ENCODE data around the gene SPOCK1. TPM values are rescaled to one million over a fixed set of nuclear protein-coding genes. Genes with fewer than 3 reads are reported as not detected.

Gene SPOCK1
- total RNA-seq, 1 donor from 2014 or later = 6.8 TPM

DNA sequence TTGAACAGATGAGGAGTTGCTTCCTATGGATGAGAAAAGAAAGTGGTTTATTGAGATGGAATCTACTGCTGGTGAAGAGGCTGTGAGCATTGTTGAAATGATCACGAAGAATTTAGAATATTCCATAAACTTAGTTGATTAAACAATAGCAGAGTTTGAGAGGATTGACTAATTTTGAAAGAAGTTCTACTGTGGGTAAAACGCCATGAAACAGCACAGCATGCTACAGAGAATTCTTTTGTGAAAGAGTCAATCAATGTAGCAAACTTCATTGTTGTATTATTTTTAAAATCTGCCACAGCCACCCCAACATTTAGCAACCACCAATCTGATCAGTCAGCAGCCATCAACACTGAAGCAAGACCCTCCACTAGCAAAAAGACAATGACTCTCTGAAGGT, 309.1 kb downstream of the SPOCK1 start:
- DNase-seq (ENCODE audit: low read depth) = no peak
- TF ChIP-seq, protein P1, sequence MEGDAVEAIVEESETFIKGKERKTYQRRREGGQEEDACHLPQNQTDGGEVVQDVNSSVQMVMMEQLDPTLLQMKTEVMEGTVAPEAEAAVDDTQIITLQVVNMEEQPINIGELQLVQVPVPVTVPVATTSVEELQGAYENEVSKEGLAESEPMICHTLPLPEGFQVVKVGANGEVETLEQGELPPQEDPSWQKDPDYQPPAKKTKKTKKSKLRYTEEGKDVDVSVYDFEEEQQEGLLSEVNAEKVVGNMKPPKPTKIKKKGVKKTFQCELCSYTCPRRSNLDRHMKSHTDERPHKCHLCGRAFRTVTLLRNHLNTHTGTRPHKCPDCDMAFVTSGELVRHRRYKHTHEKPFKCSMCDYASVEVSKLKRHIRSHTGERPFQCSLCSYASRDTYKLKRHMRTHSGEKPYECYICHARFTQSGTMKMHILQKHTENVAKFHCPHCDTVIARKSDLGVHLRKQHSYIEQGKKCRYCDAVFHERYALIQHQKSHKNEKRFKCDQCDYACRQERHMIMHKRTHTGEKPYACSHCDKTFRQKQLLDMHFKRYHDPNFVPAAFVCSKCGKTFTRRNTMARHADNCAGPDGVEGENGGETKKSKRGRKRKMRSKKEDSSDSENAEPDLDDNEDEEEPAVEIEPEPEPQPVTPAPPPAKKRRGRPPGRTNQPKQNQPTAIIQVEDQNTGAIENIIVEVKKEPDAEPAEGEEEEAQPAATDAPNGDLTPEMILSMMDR (IDR thresholded peaks at IDR 0.05; ENCODE audit: insufficient read depth, low read length, severe bottlenecking) = no peak
- FAIRE-seq = no peak
- H3K36me3 ChIP-seq (ENCODE audit: control insufficient read depth, insufficient read depth, low read length) = no peaks in the 10 kb centered on the region
- no peaks in the 10 kb centered on the region for H3K27me3 ChIP-seq (ENCODE audit: control insufficient read depth, insufficient read depth, low read length)
- H3K4me3 ChIP-seq (ENCODE audit: low read depth, low read length) = no peak overlapping the region

DNA sequence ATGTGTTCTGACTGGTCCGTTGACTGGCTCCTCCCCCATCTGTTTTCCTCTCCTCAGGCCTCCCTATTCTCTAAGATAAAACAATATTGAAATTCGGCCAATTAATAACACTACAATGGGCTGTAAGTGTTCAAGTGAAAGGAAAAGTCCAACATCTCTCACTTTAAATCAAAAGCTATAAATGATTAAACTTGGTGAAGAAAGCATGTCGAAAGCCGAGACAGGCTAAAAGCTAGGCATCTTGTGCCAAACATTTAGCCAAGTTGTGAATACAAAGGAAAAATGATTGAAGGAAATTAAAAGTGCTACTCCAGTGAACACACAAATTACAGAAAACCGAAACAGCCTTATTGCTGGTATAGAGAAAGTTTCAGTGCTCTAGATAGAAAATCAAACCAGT, 310.6 kb downstream of the SPOCK1 start:
- TF ChIP-seq, protein P1 (IDR thresholded peaks at IDR 0.05; ENCODE audit: insufficient read depth, low read length, severe bottlenecking) = no peak
- Histone ChIP-seq H3K4me3 (ENCODE audit: low read depth, low read length) (no peak overlapping the region), H3K27me3 (ENCODE audit: control insufficient read depth, insufficient read depth, low read length) (no peaks in the 10 kb centered on the region), H3K36me3 (ENCODE audit: control insufficient read depth, insufficient read depth, low read length) (no peaks in the 10 kb centered on the region)
- no peak for FAIRE-seq
- DNase-seq (ENCODE audit: low read depth) = no peak

DNA sequence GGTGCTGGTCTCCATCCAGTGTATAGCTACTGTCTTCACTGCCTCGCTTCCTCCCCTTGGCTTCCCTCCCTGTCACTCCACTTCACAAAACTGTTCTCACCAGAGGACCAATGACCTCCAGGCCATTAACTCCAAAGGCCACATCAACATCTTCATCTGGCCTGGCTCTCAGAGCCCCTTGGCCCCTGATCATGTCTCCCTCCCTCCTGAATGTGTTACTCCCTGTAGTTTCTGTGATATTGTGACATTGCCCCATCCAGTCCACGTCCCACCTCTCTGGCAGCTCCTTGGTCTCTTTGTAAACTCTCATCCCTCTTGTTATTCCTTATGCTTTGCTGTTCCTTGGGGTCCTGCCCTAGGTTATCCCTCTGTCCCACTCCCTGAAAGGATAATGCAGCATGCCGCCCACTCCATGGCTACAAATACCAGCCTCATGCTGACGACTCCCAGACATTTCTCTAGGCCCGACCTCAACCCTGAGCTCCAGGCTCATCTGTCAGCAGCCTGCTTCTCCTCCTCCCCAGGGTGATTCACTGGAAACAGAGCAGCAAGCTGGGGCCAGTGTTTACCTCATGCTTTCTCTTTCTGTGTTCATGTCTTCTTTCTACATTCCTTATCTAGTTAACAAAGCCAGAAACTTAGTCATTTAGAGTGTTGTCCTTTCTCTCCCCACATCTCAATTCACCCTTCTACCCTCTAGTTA, 312.2 kb downstream of the SPOCK1 start:
- no peaks in the 10 kb centered on the region for H3K27me3 ChIP-seq (ENCODE audit: control insufficient read depth, insufficient read depth, low read length)
- TF ChIP-seq, protein P1 (IDR thresholded peaks at IDR 0.05; ENCODE audit: insufficient read depth, low read length, severe bottlenecking) = no peak
- FAIRE-seq = peak; percentile 92
- peak; percentile 86 for DNase-seq (ENCODE audit: low read depth)
- H3K36me3 ChIP-seq (ENCODE audit: control insufficient read depth, insufficient read depth, low read length) = no peaks in the 10 kb centered on the region
- H3K4me3 ChIP-seq (ENCODE audit: low read depth, low read length) = no peak overlapping the region

DNA sequence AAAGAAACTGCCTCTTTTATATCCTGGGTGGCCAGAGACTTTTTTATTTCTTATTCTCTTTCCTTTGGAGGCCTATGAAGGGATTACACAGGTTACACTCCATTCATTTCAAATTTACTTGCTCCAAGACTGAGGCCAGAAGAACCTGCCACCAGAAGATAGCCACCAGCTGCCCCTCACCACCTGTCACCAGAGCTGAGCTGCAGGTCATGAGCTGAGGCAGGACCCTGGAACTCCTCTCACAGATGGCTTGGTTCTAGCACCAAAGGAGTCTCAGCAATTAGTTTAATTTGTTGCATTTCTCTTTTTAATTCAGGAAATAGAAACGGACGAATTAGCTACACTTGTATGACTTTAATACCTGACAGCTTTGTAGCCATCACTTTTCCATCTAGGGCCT, 313.9 kb downstream of the SPOCK1 start:
- Histone ChIP-seq H3K27me3 (ENCODE audit: control insufficient read depth, insufficient read depth, low read length) (no peaks in the 10 kb centered on the region), H3K36me3 (ENCODE audit: control insufficient read depth, insufficient read depth, low read length) (no peaks in the 10 kb centered on the region), H3K4me3 (ENCODE audit: low read depth, low read length) (no peak overlapping the region)
- TF ChIP-seq, protein P1 (IDR thresholded peaks at IDR 0.05; ENCODE audit: insufficient read depth, low read length, severe bottlenecking) = no peak
- no peak for FAIRE-seq
- DNase-seq (ENCODE audit: low read depth) = no peak

DNA sequence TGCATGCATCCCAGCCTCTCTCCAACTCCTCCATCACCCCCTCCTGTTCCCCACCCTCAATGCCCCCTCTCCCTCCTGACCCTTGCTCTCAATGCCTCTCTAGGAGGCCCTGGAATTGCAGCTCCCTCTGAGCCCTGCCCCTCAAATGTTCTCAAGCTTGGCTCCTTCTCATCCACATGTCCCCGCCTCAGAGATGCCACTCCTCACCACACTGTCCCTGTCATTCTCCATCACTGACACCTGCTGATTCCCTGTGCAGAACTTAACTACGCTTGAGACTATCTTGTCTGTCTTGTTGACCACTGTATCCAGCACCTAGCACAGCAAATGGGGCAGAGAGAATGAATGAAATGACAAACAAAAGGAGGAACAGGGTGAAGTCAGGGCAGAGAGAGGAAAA, 314.4 kb downstream of the SPOCK1 start:
- TF ChIP-seq, protein P1 (IDR thresholded peaks at IDR 0.05; ENCODE audit: insufficient read depth, low read length, severe bottlenecking) = no peak
- Histone ChIP-seq H3K27me3 (ENCODE audit: control insufficient read depth, insufficient read depth, low read length) (no peaks in the 10 kb centered on the region), H3K4me3 (ENCODE audit: low read depth, low read length) (no peak overlapping the region), H3K36me3 (ENCODE audit: control insufficient read depth, insufficient read depth, low read length) (no peaks in the 10 kb centered on the region)
- no peak for DNase-seq (ENCODE audit: low read depth)
- FAIRE-seq = no peak

DNA sequence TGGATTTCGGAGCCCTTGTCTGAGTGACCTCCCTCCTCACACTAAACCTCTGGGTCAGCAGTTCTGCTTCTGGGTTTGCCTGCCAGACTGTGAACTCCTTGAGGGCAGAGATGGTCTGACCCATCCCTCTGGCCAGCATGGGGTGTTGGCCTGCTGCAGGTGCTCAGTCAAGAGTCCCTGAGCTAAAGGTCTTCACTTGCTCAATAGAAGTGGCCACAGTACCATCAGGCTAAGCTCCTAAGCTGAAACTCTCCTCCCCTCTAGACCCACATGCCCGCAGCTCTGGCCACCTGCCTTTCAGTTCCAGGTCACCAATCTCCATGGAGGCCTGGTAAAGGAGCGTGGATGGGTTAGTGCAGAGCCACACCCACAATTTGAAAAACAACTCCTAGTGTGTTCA, 316.6 kb downstream of the SPOCK1 start:
- no peak for DNase-seq (ENCODE audit: low read depth)
- no peak overlapping the region for H3K4me3 ChIP-seq (ENCODE audit: low read depth, low read length)
- TF ChIP-seq, protein P1 (IDR thresholded peaks at IDR 0.05; ENCODE audit: insufficient read depth, low read length, severe bottlenecking) = no peak
- no peaks in the 10 kb centered on the region for H3K27me3 ChIP-seq (ENCODE audit: control insufficient read depth, insufficient read depth, low read length)
- no peak for FAIRE-seq
- no peaks in the 10 kb centered on the region for H3K36me3 ChIP-seq (ENCODE audit: control insufficient read depth, insufficient read depth, low read length)

Measured in bronchial epithelial cell (primary cell).